HEK293 (cell line): ENCODE measurements around the gene HHAT.

Source experiments
- CTCF ChIA-PET: fragments of 350-600 bp; formaldehyde crosslinking; extraction: SDS; loops from one replicate; lab custom pipeline; 2021; ENCODE audit warnings: antibody characterized with exemption; lab: Yijun Ruan, JAX
- POLR2A ChIA-PET: fragments of 300-600 bp; formaldehyde crosslinking; extraction: SDS; loops from one replicate; lab custom pipeline; 2020; ENCODE audit warnings: antibody characterized with exemption, inconsistent platforms; lab: Yijun Ruan, JAX
- H3K27ac ChIP-seq: fragments of 200-500 bp; sonication (Bioruptor generic); 2 replicates; pipeline ENCODE4 v1.5.1; 2014; ENCODE audit warnings: low read depth, low read length, control low read depth, inconsistent platforms; ENCODE audit errors: extremely low read depth
- H3K36me3 ChIP-seq, 2 experiments: fragments of 200-500 bp in 1 of 2; sonication (Bioruptor generic) in 1 of 2; 1 replicate in 1 of 2; 2 replicates in 1 of 2; pipeline ENCODE4 v1.5.1; 2014 to 2017; ENCODE audit warnings: inconsistent platforms in 2 of 2, low read length in 2 of 2; ENCODE audit not compliant: control insufficient read depth in 2 of 2, insufficient read depth in 1 of 2
- H3K4me1 ChIP-seq: fragments of 200-500 bp; sonication (Bioruptor generic); 2 replicates; pipeline ENCODE4 v1.5.1; 2014; ENCODE audit warnings: mild to moderate bottlenecking, low read length, inconsistent platforms; ENCODE audit not compliant: control insufficient read depth, insufficient read depth
- H3K4me3 ChIP-seq: 2 replicates; pipeline ENCODE4 v1.5.1; 2011; ENCODE audit warnings: low read depth, mild to moderate bottlenecking, control low read depth, low read length, moderate library complexity
- H3K9me3 ChIP-seq: fragments of 200-500 bp; sonication (Bioruptor generic); 2 replicates; pipeline ENCODE4 v1.5.1; 2014; ENCODE audit warnings: low read depth, low read length, inconsistent platforms; ENCODE audit not compliant: control insufficient read depth, insufficient read depth
- AEBP2 ChIP-seq: fragments of 450-650 bp; formaldehyde crosslinking; IDR thresholded peaks from 2 replicates; pipeline ENCODE4 v1.5.1; 2016; ENCODE audit warnings: missing biosample characterization, missing genetic modification characterization, borderline replicate concordance
- EGR2 ChIP-seq: fragments of 450-650 bp; formaldehyde crosslinking; IDR thresholded peaks from 2 replicates; pipeline ENCODE4 v1.5.1; 2016; ENCODE audit warnings: low read depth, missing biosample characterization, missing genetic modification characterization
- GFI1B ChIP-seq: fragments of 450-650 bp; formaldehyde crosslinking; IDR thresholded peaks from 2 replicates; pipeline ENCODE4 v1.5.1; 2016; ENCODE audit warnings: missing biosample characterization, missing genetic modification characterization
- PRDM4 ChIP-seq: fragments of 450-650 bp; formaldehyde crosslinking; IDR thresholded peaks from 2 replicates; pipeline ENCODE4 v1.5.1; 2017; ENCODE audit warnings: missing biosample characterization, missing genetic modification characterization
- TCF7L2 ChIP-seq: IDR thresholded peaks from 2 replicates; pipeline ENCODE4 v1.6.1; 2011; ENCODE audit warnings: low read depth, mild to moderate bottlenecking, inconsistent platforms, low read length, moderate library complexity, borderline replicate concordance
- WT1 ChIP-seq: fragments of 450-650 bp; formaldehyde crosslinking; IDR thresholded peaks from 2 replicates; pipeline ENCODE4 v1.5.1; 2016; ENCODE audit warnings: missing biosample characterization, missing genetic modification characterization
- ZBTB7A ChIP-seq: fragments of 450-650 bp; formaldehyde crosslinking; IDR thresholded peaks from 2 replicates; pipeline ENCODE4 v1.5.1; 2016; ENCODE audit warnings: low read depth, missing biosample characterization, missing genetic modification characterization
- ZNF214 ChIP-seq: fragments of 450-650 bp; formaldehyde crosslinking; IDR thresholded peaks from 2 replicates; pipeline ENCODE4 v1.5.1; 2017; ENCODE audit warnings: missing biosample characterization, mild to moderate bottlenecking, missing genetic modification characterization, borderline replicate concordance
- ZNF280C ChIP-seq: fragments of 450-650 bp; formaldehyde crosslinking; IDR thresholded peaks from 2 replicates; pipeline ENCODE4 v1.5.1; 2016; ENCODE audit warnings: missing biosample characterization, missing genetic modification characterization
- ZNF335 ChIP-seq: fragments of 450-650 bp; formaldehyde crosslinking; conservative IDR thresholded peaks from 2 replicates; pipeline ENCODE4 v1.5.1; 2016; ENCODE audit warnings: missing biosample characterization, missing genetic modification characterization
- ZNF704 ChIP-seq: fragments of 450-650 bp; formaldehyde crosslinking; IDR thresholded peaks from 2 replicates; pipeline ENCODE4 v1.5.1; 2016; ENCODE audit warnings: missing biosample characterization, missing genetic modification characterization
- ZXDB ChIP-seq: fragments of 450-650 bp; formaldehyde crosslinking; IDR thresholded peaks from 2 replicates; pipeline ENCODE4 v1.5.1; 2016; ENCODE audit warnings: missing biosample characterization, missing genetic modification characterization
- TF ChIP-seq, protein P1 (sequence below): fragments of 450-650 bp; formaldehyde crosslinking; IDR thresholded peaks from 2 replicates; pipeline ENCODE4 v1.5.1; 2016; ENCODE audit warnings: missing biosample characterization, missing genetic modification characterization
- TF ChIP-seq, protein P2 (sequence below): fragments of 450-650 bp; formaldehyde crosslinking; IDR thresholded peaks from 2 replicates; pipeline ENCODE4 v1.5.1; 2016; ENCODE audit warnings: missing biosample characterization, missing genetic modification characterization

The HHAT gene

GRCh38 chr1:210371916-210372315, 43.2 kb downstream of the HHAT start:
- peak; percentile 25; the same call in 1 of the 2 replicates for TF ChIP-seq ZNF335 (tag by site-specific recombination)
- no peak for TF ChIP-seq ZNF214 (tag by site-specific recombination)
- H3K4me1 ChIP-seq = no peaks in the 10 kb centered on the region; the same call in 1 of the 2 replicates
- no peak overlapping the region for H3K27ac ChIP-seq
- H3K9me3 ChIP-seq = no peaks in the 10 kb centered on the region
- POLR2A ChIA-PET = no interaction called here
- CTCF ChIA-PET = interaction anchor here (1.0 to 5.9 kb wide), 4 partner anchors 12 to 40 kb away, joined by 3 to 47 read pairs (median 5); no protein-coding TSS in a partner anchor
- H3K4me3 ChIP-seq = no peak overlapping the region
- no peaks in the 10 kb centered on the region for H3K36me3 ChIP-seq

GRCh38 chr1:210372491-210372890, 43.8 kb downstream of the HHAT start:
- Histone ChIP-seq H3K4me1 (no peaks in the 10 kb centered on the region; the same call in none of the 2 replicates), H3K36me3 (no peaks in the 10 kb centered on the region), H3K9me3 (no peaks in the 10 kb centered on the region), H3K27ac (no peak overlapping the region), H3K4me3 (no peak overlapping the region)
- ChIA-PET POLR2A (no interaction called here), CTCF (interaction anchor here (1.3 to 5.9 kb wide), 3 partner anchors 12 to 40 kb away, joined by 4 to 47 read pairs (median 6); no protein-coding TSS in a partner anchor)
- TF ChIP-seq ZNF280C = no peak

- H3K4me3 ChIP-seq = no peak overlapping the region
- peak overlapping the region; percentile 18 for H3K27ac ChIP-seq
- peaks cover 4% of the 10 kb centered on the region for H3K4me1 ChIP-seq
- H3K9me3 ChIP-seq = no peaks in the 10 kb centered on the region
- ChIA-PET POLR2A (interaction anchor here (1.2 to 1.7 kb wide), 3 partner anchors 9 to 66 kb away, joined by 3 to 4 read pairs (median 4); no protein-coding TSS in a partner anchor), CTCF (interaction anchor here (0.6 to 5.9 kb wide), 12 partner anchors 8 to 230 kb away, joined by 3 to 47 read pairs (median 7); no protein-coding TSS in a partner anchor)
- H3K36me3 ChIP-seq = no peaks in the 10 kb centered on the region
- TF ChIP-seq ZBTB7A (tag by site-specific recombination) (no peak), ZXDB (tag by site-specific recombination) (no peak), TCF7L2 (0 out of 2 replicates have a peak, but pooled peaks have one; percentile 7)
Observed at GRCh38 chr1:210372931-210373627, 44.4 kb downstream of the HHAT start.

GRCh38 chr1:210373628-210373877, 44.9 kb downstream of the HHAT start:
- CTCF ChIA-PET = interaction anchor here (0.6 to 5.9 kb wide), 14 partner anchors 9 to 231 kb away, joined by 3 to 53 read pairs (median 7); no protein-coding TSS in a partner anchor
- H3K27ac ChIP-seq = peak overlapping the region; percentile 18
- POLR2A ChIA-PET = interaction anchor here (1.2 to 1.7 kb wide), 3 partner anchors 9 to 65 kb away, joined by 3 to 4 read pairs (median 4); no protein-coding TSS in a partner anchor
- no peak for TF ChIP-seq GFI1B
- no peak for TF ChIP-seq WT1 (tag by site-specific recombination)
- TF ChIP-seq ZNF704 (tag by site-specific recombination) = no peak
- TF ChIP-seq AEBP2 (tag by site-specific recombination) = no peak
- TF ChIP-seq, protein P1, sequence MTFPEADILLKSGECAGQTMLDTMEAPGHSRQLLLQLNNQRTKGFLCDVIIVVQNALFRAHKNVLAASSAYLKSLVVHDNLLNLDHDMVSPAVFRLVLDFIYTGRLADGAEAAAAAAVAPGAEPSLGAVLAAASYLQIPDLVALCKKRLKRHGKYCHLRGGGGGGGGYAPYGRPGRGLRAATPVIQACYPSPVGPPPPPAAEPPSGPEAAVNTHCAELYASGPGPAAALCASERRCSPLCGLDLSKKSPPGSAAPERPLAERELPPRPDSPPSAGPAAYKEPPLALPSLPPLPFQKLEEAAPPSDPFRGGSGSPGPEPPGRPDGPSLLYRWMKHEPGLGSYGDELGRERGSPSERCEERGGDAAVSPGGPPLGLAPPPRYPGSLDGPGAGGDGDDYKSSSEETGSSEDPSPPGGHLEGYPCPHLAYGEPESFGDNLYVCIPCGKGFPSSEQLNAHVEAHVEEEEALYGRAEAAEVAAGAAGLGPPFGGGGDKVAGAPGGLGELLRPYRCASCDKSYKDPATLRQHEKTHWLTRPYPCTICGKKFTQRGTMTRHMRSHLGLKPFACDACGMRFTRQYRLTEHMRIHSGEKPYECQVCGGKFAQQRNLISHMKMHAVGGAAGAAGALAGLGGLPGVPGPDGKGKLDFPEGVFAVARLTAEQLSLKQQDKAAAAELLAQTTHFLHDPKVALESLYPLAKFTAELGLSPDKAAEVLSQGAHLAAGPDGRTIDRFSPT = no peak
- TF ChIP-seq EGR2 = no peak
- no peak for TF ChIP-seq PRDM4 (tag by site-specific recombination)
- TF ChIP-seq, protein P2, sequence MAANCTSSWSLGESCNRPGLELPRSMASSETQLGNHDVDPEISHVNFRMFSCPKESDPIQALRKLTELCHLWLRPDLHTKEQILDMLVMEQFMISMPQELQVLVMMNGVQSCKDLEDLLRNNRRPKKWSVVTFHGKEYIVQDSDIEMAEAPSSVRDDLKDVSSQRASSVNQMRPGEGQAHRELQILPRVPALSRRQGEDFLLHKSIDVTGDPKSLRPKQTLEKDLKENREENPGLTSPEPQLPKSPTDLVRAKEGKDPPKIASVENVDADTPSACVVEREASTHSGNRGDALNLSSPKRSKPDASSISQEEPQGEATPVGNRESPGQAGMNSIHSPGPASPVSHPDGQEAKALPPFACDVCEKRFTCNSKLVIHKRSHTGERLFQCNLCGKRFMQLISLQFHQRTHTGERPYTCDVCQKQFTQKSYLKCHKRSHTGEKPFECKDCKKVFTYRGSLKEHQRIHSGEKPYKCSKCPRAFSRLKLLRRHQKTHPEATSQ (tag by site-specific recombination) = no peak

More at GRCh38 chr1:210373628-210373877, 44.9 kb downstream of the HHAT start:
- Histone ChIP-seq H3K9me3 (no peaks in the 10 kb centered on the region), H3K4me3 (no peak overlapping the region), H3K36me3 (no peaks in the 10 kb centered on the region), H3K4me1 (peaks cover 4% of the 10 kb centered on the region)
